ENCODE measurements around the gene RLN1. TPM values are rescaled to one million over a fixed set of nuclear protein-coding genes. Genes with fewer than 3 reads are reported as not detected.
"Not testable (repeated sequence)": the region's sequence is repeated elsewhere in the genome, so short reads cannot be mapped to it uniquely, and the experiment has no call there.

The RLN1 gene
- total RNA-seq, 6 experiments from 2014 or later, result not detected

DNA sequence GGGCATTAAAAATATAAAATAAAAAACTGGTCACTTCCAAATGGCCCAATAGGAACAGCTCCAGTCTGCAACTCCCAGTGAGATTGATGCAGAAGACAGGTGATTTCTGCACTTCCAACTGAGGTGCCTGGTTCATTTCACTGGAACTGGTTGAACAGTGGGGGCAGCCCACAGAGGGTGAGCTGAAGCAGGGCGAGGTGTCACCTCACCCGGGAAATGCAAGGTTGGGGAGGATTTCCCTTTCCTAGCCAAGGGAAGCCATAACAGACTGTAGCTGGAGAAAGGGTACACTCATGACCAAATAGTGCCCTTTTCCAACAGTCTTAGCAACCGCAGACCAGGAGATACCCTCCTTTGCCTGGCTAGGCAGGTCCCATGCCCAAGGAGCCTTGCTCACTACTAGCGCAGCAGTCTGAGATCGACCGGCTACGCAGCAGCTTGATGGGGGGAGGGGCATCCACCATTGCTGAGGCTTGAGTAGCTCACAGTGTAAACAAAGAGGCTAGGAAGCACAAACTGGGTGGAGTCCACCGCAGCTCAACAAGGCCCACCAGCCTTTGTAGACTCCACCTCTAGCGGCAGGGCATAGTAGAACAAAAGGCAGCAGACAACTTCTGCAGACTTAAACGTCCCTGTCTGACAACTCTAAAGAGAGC is 12.7 kb downstream of the RLN1 start:
- H3K36me3 ChIP-seq, result no peaks in the 10 kb centered on the region
- H3K27ac ChIP-seq, result no peak overlapping the region
- no peak for TF ChIP-seq POLR2A (IDR thresholded peaks at IDR 0.05)
- TF ChIP-seq, protein P1, sequence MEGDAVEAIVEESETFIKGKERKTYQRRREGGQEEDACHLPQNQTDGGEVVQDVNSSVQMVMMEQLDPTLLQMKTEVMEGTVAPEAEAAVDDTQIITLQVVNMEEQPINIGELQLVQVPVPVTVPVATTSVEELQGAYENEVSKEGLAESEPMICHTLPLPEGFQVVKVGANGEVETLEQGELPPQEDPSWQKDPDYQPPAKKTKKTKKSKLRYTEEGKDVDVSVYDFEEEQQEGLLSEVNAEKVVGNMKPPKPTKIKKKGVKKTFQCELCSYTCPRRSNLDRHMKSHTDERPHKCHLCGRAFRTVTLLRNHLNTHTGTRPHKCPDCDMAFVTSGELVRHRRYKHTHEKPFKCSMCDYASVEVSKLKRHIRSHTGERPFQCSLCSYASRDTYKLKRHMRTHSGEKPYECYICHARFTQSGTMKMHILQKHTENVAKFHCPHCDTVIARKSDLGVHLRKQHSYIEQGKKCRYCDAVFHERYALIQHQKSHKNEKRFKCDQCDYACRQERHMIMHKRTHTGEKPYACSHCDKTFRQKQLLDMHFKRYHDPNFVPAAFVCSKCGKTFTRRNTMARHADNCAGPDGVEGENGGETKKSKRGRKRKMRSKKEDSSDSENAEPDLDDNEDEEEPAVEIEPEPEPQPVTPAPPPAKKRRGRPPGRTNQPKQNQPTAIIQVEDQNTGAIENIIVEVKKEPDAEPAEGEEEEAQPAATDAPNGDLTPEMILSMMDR (IDR thresholded peaks at IDR 0.05), result no peak
- no peaks in the 10 kb centered on the region for H3K27me3 ChIP-seq
- H3K4me3 ChIP-seq, result no peak overlapping the region
- no peak for ATAC-seq
- WGBS (ENCODE audit: insufficient coverage, low coverage, low lambda C conversion rate, missing lambda C conversion rate), result 44% methylated on average over 4 of the region's 10 CpGs
- intact Hi-C loops (cut with DNase I), result no loop called here
- DNase-seq, result no peak
- H3K4me1 ChIP-seq, result no peaks in the 10 kb centered on the region
- H3K9me3 ChIP-seq, result no peaks in the 10 kb centered on the region

- intact Hi-C loops (cut with DNase I), result no loop called here
- no peaks in the 10 kb centered on the region for H3K27me3 ChIP-seq
- no peak overlapping the region for H3K4me3 ChIP-seq
- no peak for ATAC-seq
- no peaks in the 10 kb centered on the region for H3K36me3 ChIP-seq
- no peak for TF ChIP-seq POLR2A (IDR thresholded peaks at IDR 0.05)
- TF ChIP-seq, protein P1 (IDR thresholded peaks at IDR 0.05), result no peak
- no peak for DNase-seq
- H3K9me3 ChIP-seq, result no peaks in the 10 kb centered on the region
- no peak overlapping the region for H3K27ac ChIP-seq
- H3K4me1 ChIP-seq, result no peaks in the 10 kb centered on the region
Measured at GRCh38 chr9:5326187-5326586, 13.5 kb downstream of the RLN1 start.

DNA sequence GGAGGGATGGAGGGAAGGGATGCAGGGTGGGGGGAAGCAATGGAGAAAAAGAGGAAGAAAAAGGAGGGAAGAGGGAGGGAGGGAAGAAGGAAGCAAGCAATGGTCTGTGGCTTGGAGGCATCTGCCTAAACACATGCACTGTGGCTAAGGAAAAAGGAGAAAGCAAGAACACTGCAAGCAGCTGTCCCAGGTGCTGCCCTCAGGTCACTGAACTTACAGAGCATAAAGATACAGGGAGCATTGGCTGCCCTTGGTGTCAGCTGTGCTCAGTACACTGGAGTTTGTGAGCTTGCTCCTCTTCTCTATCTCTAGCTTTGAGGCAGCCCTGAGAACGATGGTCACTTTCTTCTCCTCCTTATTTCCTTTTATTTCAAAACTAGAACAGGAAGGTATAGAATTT is 18.1 kb downstream of the RLN1 start:
- H3K4me1 ChIP-seq; DNase-seq; ATAC-seq; H3K36me3 ChIP-seq; intact Hi-C loops (cut with DNase I); H3K4me3 ChIP-seq; H3K9me3 ChIP-seq; H3K27ac ChIP-seq; H3K27me3 ChIP-seq: not testable (repeated sequence)
- 20% methylated on average over 1 of the region's 1 CpG for WGBS (ENCODE audit: insufficient coverage, low coverage, low lambda C conversion rate, missing lambda C conversion rate)

DNA sequence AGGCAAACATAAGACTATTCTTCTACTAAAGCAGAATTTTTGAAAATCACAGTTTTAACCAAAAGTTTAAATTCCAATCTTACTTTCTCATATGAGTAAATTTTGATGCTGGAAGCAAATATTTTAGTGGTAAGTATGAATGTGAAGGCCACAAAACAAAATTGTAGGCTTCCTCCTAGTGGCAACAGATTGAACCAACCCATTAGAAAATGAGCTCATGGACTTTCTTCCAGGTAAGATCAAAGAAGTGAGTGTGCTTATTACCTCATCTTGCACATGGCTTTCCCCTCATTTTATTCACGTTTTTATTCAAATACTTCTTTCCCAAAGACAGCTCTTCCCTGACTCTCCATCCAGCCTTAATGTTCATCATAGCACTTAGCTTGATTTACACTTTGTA is 18.6 kb downstream of the RLN1 start:
- 0% methylated on average over 1 of the region's 1 CpG for WGBS (ENCODE audit: insufficient coverage, low coverage, low lambda C conversion rate, missing lambda C conversion rate)
- H3K4me3 ChIP-seq, result no peak overlapping the region
- no peak overlapping the region for H3K27ac ChIP-seq
- H3K27me3 ChIP-seq, result no peaks in the 10 kb centered on the region
- no peaks in the 10 kb centered on the region for H3K9me3 ChIP-seq
- intact Hi-C loops (cut with DNase I), result no loop called here
- no peaks in the 10 kb centered on the region for H3K36me3 ChIP-seq
- no peak for TF ChIP-seq POLR2A (IDR thresholded peaks at IDR 0.05)
- TF ChIP-seq, protein P1 (IDR thresholded peaks at IDR 0.05), result no peak
- no peaks in the 10 kb centered on the region for H3K4me1 ChIP-seq
- ATAC-seq, result no peak
- no peak for DNase-seq

GRCh38 chr9:5316406-5316805 is 23.3 kb downstream of the RLN1 start:
- H3K4me1 ChIP-seq; ATAC-seq; H3K9me3 ChIP-seq; H3K4me3 ChIP-seq; DNase-seq; H3K27ac ChIP-seq; H3K36me3 ChIP-seq; intact Hi-C loops (cut with DNase I); H3K27me3 ChIP-seq: not testable (repeated sequence)
- WGBS (ENCODE audit: insufficient coverage, low coverage, low lambda C conversion rate, missing lambda C conversion rate), result 100% methylated on average over 1 of the region's 1 CpG

All from right lobe of liver (tissue), 6 donors.